A673 (cell line): ENCODE results near the gene MELTF.

Source experiments
- CTCF ChIP-seq: fragments of 300-800, 200-600 bp; sonication (generic); conservative IDR thresholded peaks from 2 replicates; pipeline ENCODE4 v1.5.1; 2017; ENCODE audit warnings: low read depth, mild to moderate bottlenecking, antibody characterized with exemption, low read length, moderate library complexity, mixed read lengths
- EZH2 ChIP-seq: fragments of 200-600 bp; sonication (generic); IDR thresholded peaks from 2 replicates; pipeline ENCODE4 v1.6.1; 2017; ENCODE audit warnings: borderline replicate concordance, low read depth, mild to moderate bottlenecking, mixed read lengths, antibody characterized with exemption, low read length; ENCODE audit not compliant: poor library complexity, severe bottlenecking

DNA sequence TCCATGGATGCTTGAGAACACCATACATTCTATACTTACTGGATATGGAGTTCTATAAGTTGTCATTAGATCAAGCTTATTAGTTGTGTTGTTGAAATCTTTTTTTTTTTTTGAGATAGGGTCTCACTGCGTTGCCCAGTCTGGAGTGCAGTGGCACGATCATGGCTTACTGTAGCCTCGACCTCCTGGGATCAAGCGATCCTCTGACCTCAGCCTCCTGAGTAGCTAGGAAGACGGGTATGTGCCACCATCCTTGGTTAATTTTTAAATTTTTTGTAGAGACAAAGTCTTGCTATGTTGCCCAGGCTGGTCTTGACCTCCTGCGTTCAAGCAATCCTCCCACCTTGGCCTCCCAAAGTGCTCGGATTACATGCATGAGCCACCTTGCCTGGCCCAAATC is 74.8 kb downstream of the MELTF start:
- no peak for TF ChIP-seq CTCF
- no peak for TF ChIP-seq EZH2
